HepG2 (cell line): ENCODE measurements around the gene CENPO. TPM values are rescaled to one million over a fixed set of nuclear protein-coding genes. Genes with fewer than 3 reads are reported as not detected.

ENCODE experiments used
- ATAC-seq: fragments of 200-7000 bp; cut with Tn5 transposase; 3 replicates; pipeline ENCODE4 v1.9.1; 2020; ENCODE audit warnings: mild to moderate bottlenecking, moderate library complexity
- BruUV-seq: library from RNA; stranded (reverse); fragments of 400-500 nt; replicated peaks from 2 replicates; lab custom pipeline; 2021; lab: Mats Ljungman, UMichigan
- CTCF ChIA-PET: fragments of 300-600 bp; formaldehyde crosslinking; extraction: SDS; loops from one replicate; lab custom pipeline; 2021; ENCODE audit warnings: low total read pairs, inconsistent platforms, low intra/inter-chr PET ratio; lab: Yijun Ruan, JAX
- POLR2A ChIA-PET: fragments of 350-600 bp; sonication (Branson Sonifier 250); formaldehyde crosslinking; loops from one replicate; lab custom pipeline; 2020; ENCODE audit warnings: antibody characterized with exemption, inconsistent platforms; lab: Yijun Ruan, JAX
- DNase-seq: peaks from one replicate; pipeline ENCODE4 v3.0.0-alpha.2; 2015; ENCODE audit warnings: low spot score
- FAIRE-seq: peaks from 3 replicates; lab custom pipeline; 2011; peaks lifted over from hg19 to GRCh38; lab: Jason Lieb, UNC
- H2AFZ ChIP-seq: one replicate; pipeline ENCODE4 v1.6.1; 2011; ENCODE audit warnings: low read length, inconsistent platforms
- H3K27ac ChIP-seq: fragments of 300-600 bp; 3 replicates; pipeline ENCODE4 v1.8.0; 2011; ENCODE audit warnings: mixed run types, mild to moderate bottlenecking, mixed read lengths, low read length, inconsistent platforms; ENCODE audit not compliant: insufficient read depth; ENCODE audit errors: extremely low read length
- H3K27me3 ChIP-seq, 2 experiments: fragments of 200-600 bp in 1 of 2; 2 replicates in 1 of 2; 3 replicates in 1 of 2; pipeline versions ENCODE4 v1.6.0 to v1.8.0; 2011; ENCODE audit warnings: low read length in 2 of 2, mild to moderate bottlenecking in 2 of 2, moderate library complexity in 2 of 2, inconsistent platforms in 1 of 2; ENCODE audit not compliant: insufficient read depth in 2 of 2, control insufficient read depth in 1 of 2
- H3K36me3 ChIP-seq, 2 experiments: fragments of 200-600 bp in 1 of 2; replicated peaks in 1 of 2; 2 replicates in 1 of 2; 3 replicates in 1 of 2; pipeline versions ENCODE4 v1.5.1 to v1.8.0; 2011; ENCODE audit warnings: low read length in 2 of 2, inconsistent platforms in 1 of 2; ENCODE audit not compliant: insufficient read depth in 2 of 2, control insufficient read depth in 1 of 2
- H3K4me1 ChIP-seq: 2 replicates; pipeline ENCODE4 v1.5.1; 2012; ENCODE audit warnings: low read length, inconsistent platforms; ENCODE audit not compliant: insufficient read depth
- H3K4me2 ChIP-seq: 2 replicates; pipeline ENCODE4 v1.6.0; 2011; ENCODE audit warnings: low read depth, low read length, inconsistent platforms
- H3K4me3 ChIP-seq, 3 experiments: fragments of 200-600 bp in 1 of 3; sonication (generic), shearing (Covaris generic) in 1 of 3; replicated peaks in 1 of 3; 2 replicates each; pipeline ENCODE4 v1.5.1; 2011 to 2016; ENCODE audit warnings: low read length in 3 of 3, inconsistent platforms in 2 of 3, low read depth in 2 of 3, mild to moderate bottlenecking in 2 of 3, control low read depth in 1 of 3, mixed read lengths in 1 of 3; ENCODE audit not compliant: insufficient read depth in 1 of 3
- H3K79me2 ChIP-seq: one replicate; pipeline ENCODE4 v1.6.1; 2011; ENCODE audit warnings: low read length, inconsistent platforms; ENCODE audit not compliant: insufficient read depth
- H3K9ac ChIP-seq: 2 replicates; pipeline ENCODE4 v1.6.0; 2011; ENCODE audit warnings: mild to moderate bottlenecking, low read depth, low read length, inconsistent platforms; ENCODE audit not compliant: insufficient read depth
- H3K9me3 ChIP-seq: 2 replicates; pipeline ENCODE4 v1.5.1; 2012; ENCODE audit warnings: mild to moderate bottlenecking, low read length
- H4K20me1 ChIP-seq: 2 replicates; pipeline ENCODE4 v1.6.0; 2011; ENCODE audit warnings: inconsistent platforms, mild to moderate bottlenecking, low read length, moderate library complexity; ENCODE audit not compliant: insufficient read depth
- ETV6 ChIP-seq: sonication (generic); formaldehyde crosslinking; conservative IDR thresholded peaks from 2 replicates; pipeline ENCODE4 v1.4.0; 2020; ENCODE audit warnings: missing genetic modification reagents
- KDM2A ChIP-seq: sonication (generic); formaldehyde crosslinking; IDR thresholded peaks from 2 replicates; pipeline ENCODE4 v1.4.0; 2020; ENCODE audit warnings: low read depth, missing genetic modification reagents, borderline replicate concordance
- NCOA1 ChIP-seq: sonication (generic); formaldehyde crosslinking; IDR thresholded peaks from 2 replicates; pipeline ENCODE4 v1.9.0; 2021; ENCODE audit warnings: missing genetic modification reagents
- NFRKB ChIP-seq: fragments of 450-650 bp; IDR thresholded peaks from 2 replicates; pipeline ENCODE4 v1.6.1; 2017
- NR2C2 ChIP-seq: sonication (generic); formaldehyde crosslinking; IDR thresholded peaks from 2 replicates; pipeline ENCODE4 v1.4.0; 2020; ENCODE audit warnings: missing genetic modification reagents, mild to moderate bottlenecking, moderate library complexity, borderline replicate concordance
- RBM39 ChIP-seq: fragments of 200-400 bp; formaldehyde crosslinking; IDR thresholded peaks from one replicate; pipeline ENCODE4 v1.6.1; 2018; ENCODE audit warnings: antibody characterized with exemption, mild to moderate bottlenecking, low read depth, low read length; ENCODE audit not compliant: poor library complexity, severe bottlenecking
- YEATS4 ChIP-seq: sonication (generic); formaldehyde crosslinking; IDR thresholded peaks from 2 replicates; pipeline ENCODE4 v1.4.0; 2020; ENCODE audit warnings: missing genetic modification reagents, borderline replicate concordance
- ZNF709 ChIP-seq: sonication (generic); formaldehyde crosslinking; IDR thresholded peaks from 2 replicates; pipeline ENCODE4 v1.5.0; 2020; ENCODE audit warnings: mild to moderate bottlenecking, missing genetic modification reagents
- WGBS: methylation state at CpG from one replicate; pipeline ENCODE4 v1.1.6; 2017; ENCODE audit warnings: low lambda C conversion rate; 5-methylcytosine and 5-hydroxymethylcytosine counted together
- in situ Hi-C: cut with HindIII; loops from 2 replicates; pipeline ENCODE4 v1.10.0; 2017; ENCODE audit warnings: low pct_unique_long_range_greater_than_20kb; ENCODE audit not compliant: extremely low pct_ligation_motif_present
- intact Hi-C: fragments of 100-400 bp; cut with micrococcal nuclease; formaldehyde crosslinking; loops from one replicate; pipeline ENCODE4 v1.10.0; 2022; ENCODE audit not compliant: unreplicated experiment
- polyA plus RNA-seq, 8 experiments: library from polyadenylated mRNA; depleted of rRNA in 3 of 8; stranded (reverse) in 7 of 8; unstranded in 1 of 8; fragments of >200 nt; fragmentation: Illumina TruSeq in 4 of 8; extraction: Trizol in 4 of 8; gene quantifications; 2 replicates each; pipeline versions ENCODE4 v1.2.1 to v1.2.3, GENCODE V29; 2011 to 2016; ENCODE audit warnings: low read depth in 4 of 8, missing spikeins in 1 of 8, mixed read lengths in 1 of 8; ENCODE audit not compliant: insufficient read depth in 1 of 8
- total RNA-seq, 5 experiments: library from RNA; depleted of rRNA; stranded (reverse); fragments of >200 nt; fragmentation: Illumina TruSeq; extraction: Trizol; gene quantifications; 2 replicates each; pipeline ENCODE4 v1.2.3, GENCODE V29; 2016; ENCODE audit warnings: low read depth in 1 of 5
- TF ChIP-seq, protein P1 (sequence below): IDR thresholded peaks from 2 replicates; pipeline ENCODE4 v1.6.1; 2016; ENCODE audit warnings: low read depth, control low read depth
- TF ChIP-seq, protein P2 (sequence below): sonication (generic); formaldehyde crosslinking; IDR thresholded peaks from 2 replicates; pipeline ENCODE4 v1.4.0; 2020; ENCODE audit warnings: missing genetic modification reagents, low read depth, mild to moderate bottlenecking, borderline replicate concordance

The CENPO gene
- total and polyA plus RNA-seq, 2 of the 13 experiments (the other 11 are each of a cell fraction or from before 2014, with no cell fraction given) = 19.7 to 35.5 TPM

DNA sequence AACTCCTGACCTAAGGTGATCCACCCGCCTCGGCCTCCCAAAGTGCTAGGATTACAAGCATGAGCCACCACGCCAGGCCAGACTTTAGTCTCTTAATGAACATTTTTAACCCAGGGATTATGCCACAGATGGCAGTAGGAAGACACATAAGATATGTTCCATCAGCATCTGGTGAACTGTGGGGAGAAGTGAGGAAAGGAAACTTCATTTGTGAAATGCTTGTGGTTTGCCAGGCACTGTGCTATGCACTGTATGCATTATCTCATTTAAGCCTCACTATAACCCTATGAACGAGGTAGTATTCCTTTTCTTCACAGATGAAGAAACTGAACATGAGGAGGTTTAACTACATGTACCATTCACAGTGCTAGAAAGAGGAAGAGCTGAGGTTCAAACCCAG is 29.4 kb upstream of the CENPO start:
- no peaks in the 10 kb centered on the region for H3K9me3 ChIP-seq
- in situ Hi-C loops (no loop called here), intact Hi-C loops (no loop called here)
- no peak overlapping the region for H3K9ac ChIP-seq
- H3K27me3 ChIP-seq = no peaks in the 10 kb centered on the region
- ATAC-seq (no peak), DNase-seq (no peak), FAIRE-seq (no peak)
- H3K79me2 ChIP-seq = no peaks in the 10 kb centered on the region
- H2AFZ ChIP-seq = no peak overlapping the region
- peaks cover 3 to 10% of the 10 kb centered on the region in 2 experiments; a peak in 2 of 5 replicates for H3K36me3 ChIP-seq
- no peaks in the 10 kb centered on the region for H4K20me1 ChIP-seq
- CTCF ChIA-PET = no interaction called here
- H3K27ac ChIP-seq = no peak overlapping the region
- H3K4me1 ChIP-seq = no peaks in the 10 kb centered on the region
- POLR2A ChIA-PET = no interaction called here
- H3K4me3 ChIP-seq = no peak overlapping the region
- BruUV-seq = no TSS peak
- WGBS = 97% methylated on average over 4 of the region's 4 CpGs
- no peak for TF ChIP-seq RBM39
- TF ChIP-seq KDM2A (CRISPR knock-in tag) = no peak
- TF ChIP-seq, protein P1, sequence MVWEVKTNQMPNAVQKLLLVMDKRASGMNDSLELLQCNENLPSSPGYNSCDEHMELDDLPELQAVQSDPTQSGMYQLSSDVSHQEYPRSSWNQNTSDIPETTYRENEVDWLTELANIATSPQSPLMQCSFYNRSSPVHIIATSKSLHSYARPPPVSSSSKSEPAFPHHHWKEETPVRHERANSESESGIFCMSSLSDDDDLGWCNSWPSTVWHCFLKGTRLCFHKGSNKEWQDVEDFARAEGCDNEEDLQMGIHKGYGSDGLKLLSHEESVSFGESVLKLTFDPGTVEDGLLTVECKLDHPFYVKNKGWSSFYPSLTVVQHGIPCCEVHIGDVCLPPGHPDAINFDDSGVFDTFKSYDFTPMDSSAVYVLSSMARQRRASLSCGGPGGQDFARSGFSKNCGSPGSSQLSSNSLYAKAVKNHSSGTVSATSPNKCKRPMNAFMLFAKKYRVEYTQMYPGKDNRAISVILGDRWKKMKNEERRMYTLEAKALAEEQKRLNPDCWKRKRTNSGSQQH = no peak
- no peak for TF ChIP-seq NCOA1 (CRISPR knock-in tag)
- TF ChIP-seq NFRKB = no peak
- no peak for TF ChIP-seq YEATS4 (CRISPR knock-in tag)
- TF ChIP-seq NR2C2 (CRISPR knock-in tag) = no peak
- TF ChIP-seq, protein P2, sequence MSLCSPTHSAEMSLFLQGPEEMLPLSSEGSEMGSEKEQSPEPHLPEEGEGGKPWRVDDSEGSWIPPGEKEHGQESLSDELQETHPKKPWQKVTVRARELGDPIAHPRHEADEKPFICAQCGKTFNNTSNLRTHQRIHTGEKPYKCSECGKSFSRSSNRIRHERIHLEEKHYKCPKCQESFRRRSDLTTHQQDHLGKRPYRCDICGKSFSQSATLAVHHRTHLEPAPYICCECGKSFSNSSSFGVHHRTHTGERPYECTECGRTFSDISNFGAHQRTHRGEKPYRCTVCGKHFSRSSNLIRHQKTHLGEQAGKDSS = no peak
- no peak for TF ChIP-seq ETV6
- TF ChIP-seq ZNF709 (CRISPR knock-in tag) = no peak
- H3K4me2 ChIP-seq = no peak overlapping the region
